ENCODE measurements around the gene FAM161B. TPM values are rescaled to one million over a fixed set of nuclear protein-coding genes. Genes with fewer than 3 reads are reported as not detected.
A peak's percentile ranks its signal among the peaks of the same experiment; 100 is the strongest.

Gene FAM161B
- total and polyA plus RNA-seq, 2 of the 13 experiments (the other 11 are each of a cell fraction or from before 2014, with no cell fraction given) = 1.6 to 2.0 TPM

- TF ChIP-seq, protein P1, sequence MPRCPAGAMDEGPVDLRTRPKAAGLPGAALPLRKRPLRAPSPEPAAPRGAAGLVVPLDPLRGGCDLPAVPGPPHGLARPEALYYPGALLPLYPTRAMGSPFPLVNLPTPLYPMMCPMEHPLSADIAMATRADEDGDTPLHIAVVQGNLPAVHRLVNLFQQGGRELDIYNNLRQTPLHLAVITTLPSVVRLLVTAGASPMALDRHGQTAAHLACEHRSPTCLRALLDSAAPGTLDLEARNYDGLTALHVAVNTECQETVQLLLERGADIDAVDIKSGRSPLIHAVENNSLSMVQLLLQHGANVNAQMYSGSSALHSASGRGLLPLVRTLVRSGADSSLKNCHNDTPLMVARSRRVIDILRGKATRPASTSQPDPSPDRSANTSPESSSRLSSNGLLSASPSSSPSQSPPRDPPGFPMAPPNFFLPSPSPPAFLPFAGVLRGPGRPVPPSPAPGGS (CRISPR knock-in tag; IDR thresholded peaks at IDR 0.05) = peak; percentile 93; the same call in 1 of the 2 replicates
- peak; percentile 78; the same call in 1 of the 2 replicates for TF ChIP-seq ZNF253 (CRISPR knock-in tag; IDR thresholded peaks at IDR 0.05; ENCODE audit: borderline replicate concordance)
- peak; percentile 13; the same call in 1 of the 2 replicates for TF ChIP-seq RAD21 (CRISPR knock-in tag; IDR thresholded peaks at IDR 0.05)
- TF ChIP-seq ZNF7 (CRISPR knock-in tag; IDR thresholded peaks at IDR 0.05) = no peak
- peak; percentile 57; the same call in 1 of the 2 replicates for TF ChIP-seq ZNF768 (CRISPR knock-in tag; IDR thresholded peaks at IDR 0.05)
- no peak for TF ChIP-seq ZNF354B (CRISPR knock-in tag; IDR thresholded peaks at IDR 0.05)
- TF ChIP-seq MNT (IDR thresholded peaks at IDR 0.05) = peak; percentile 37; the same call in 1 of the 2 replicates
- no peak for TF ChIP-seq SOX13 (IDR thresholded peaks at IDR 0.05)
- peak in 1 of 2 experiments; percentile 60; a peak in 2 of 4 replicates for TF ChIP-seq SOX13 (CRISPR knock-in tag; conservative IDR thresholded peaks at IDR 0.05 in 1 of 2, IDR thresholded peaks at IDR 0.05 in 1 of 2)
- TF ChIP-seq, protein P2, sequence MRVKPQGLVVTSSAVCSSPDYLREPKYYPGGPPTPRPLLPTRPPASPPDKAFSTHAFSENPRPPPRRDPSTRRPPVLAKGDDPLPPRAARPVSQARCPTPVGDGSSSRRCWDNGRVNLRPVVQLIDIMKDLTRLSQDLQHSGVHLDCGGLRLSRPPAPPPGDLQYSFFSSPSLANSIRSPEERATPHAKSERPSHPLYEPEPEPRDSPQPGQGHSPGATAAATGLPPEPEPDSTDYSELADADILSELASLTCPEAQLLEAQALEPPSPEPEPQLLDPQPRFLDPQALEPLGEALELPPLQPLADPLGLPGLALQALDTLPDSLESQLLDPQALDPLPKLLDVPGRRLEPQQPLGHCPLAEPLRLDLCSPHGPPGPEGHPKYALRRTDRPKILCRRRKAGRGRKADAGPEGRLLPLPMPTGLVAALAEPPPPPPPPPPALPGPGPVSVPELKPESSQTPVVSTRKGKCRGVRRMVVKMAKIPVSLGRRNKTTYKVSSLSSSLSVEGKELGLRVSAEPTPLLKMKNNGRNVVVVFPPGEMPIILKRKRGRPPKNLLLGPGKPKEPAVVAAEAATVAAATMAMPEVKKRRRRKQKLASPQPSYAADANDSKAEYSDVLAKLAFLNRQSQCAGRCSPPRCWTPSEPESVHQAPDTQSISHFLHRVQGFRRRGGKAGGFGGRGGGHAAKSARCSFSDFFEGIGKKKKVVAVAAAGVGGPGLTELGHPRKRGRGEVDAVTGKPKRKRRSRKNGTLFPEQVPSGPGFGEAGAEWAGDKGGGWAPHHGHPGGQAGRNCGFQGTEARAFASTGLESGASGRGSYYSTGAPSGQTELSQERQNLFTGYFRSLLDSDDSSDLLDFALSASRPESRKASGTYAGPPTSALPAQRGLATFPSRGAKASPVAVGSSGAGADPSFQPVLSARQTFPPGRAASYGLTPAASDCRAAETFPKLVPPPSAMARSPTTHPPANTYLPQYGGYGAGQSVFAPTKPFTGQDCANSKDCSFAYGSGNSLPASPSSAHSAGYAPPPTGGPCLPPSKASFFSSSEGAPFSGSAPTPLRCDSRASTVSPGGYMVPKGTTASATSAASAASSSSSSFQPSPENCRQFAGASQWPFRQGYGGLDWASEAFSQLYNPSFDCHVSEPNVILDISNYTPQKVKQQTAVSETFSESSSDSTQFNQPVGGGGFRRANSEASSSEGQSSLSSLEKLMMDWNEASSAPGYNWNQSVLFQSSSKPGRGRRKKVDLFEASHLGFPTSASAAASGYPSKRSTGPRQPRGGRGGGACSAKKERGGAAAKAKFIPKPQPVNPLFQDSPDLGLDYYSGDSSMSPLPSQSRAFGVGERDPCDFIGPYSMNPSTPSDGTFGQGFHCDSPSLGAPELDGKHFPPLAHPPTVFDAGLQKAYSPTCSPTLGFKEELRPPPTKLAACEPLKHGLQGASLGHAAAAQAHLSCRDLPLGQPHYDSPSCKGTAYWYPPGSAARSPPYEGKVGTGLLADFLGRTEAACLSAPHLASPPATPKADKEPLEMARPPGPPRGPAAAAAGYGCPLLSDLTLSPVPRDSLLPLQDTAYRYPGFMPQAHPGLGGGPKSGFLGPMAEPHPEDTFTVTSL (CRISPR knock-in tag; IDR thresholded peaks at IDR 0.05; ENCODE audit: borderline replicate concordance) = peak; percentile 51; the same call in 1 of the 2 replicates
- TF ChIP-seq, protein P3, sequence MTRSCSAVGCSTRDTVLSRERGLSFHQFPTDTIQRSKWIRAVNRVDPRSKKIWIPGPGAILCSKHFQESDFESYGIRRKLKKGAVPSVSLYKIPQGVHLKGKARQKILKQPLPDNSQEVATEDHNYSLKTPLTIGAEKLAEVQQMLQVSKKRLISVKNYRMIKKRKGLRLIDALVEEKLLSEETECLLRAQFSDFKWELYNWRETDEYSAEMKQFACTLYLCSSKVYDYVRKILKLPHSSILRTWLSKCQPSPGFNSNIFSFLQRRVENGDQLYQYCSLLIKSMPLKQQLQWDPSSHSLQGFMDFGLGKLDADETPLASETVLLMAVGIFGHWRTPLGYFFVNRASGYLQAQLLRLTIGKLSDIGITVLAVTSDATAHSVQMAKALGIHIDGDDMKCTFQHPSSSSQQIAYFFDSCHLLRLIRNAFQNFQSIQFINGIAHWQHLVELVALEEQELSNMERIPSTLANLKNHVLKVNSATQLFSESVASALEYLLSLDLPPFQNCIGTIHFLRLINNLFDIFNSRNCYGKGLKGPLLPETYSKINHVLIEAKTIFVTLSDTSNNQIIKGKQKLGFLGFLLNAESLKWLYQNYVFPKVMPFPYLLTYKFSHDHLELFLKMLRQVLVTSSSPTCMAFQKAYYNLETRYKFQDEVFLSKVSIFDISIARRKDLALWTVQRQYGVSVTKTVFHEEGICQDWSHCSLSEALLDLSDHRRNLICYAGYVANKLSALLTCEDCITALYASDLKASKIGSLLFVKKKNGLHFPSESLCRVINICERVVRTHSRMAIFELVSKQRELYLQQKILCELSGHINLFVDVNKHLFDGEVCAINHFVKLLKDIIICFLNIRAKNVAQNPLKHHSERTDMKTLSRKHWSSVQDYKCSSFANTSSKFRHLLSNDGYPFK (CRISPR knock-in tag; IDR thresholded peaks at IDR 0.05; ENCODE audit: borderline replicate concordance) = peak; percentile 82; the same call in 1 of the 2 replicates
- TF ChIP-seq REL (CRISPR knock-in tag; conservative IDR thresholded peaks at IDR 0.05) = 0 out of 2 replicates have a peak, but pooled peaks have one; percentile 63
- peak; percentile 57; the same call in 1 of the 2 replicates for TF ChIP-seq ZNF350 (CRISPR knock-in tag; IDR thresholded peaks at IDR 0.05; ENCODE audit: borderline replicate concordance, low read depth)
- TF ChIP-seq ZNF766 (CRISPR knock-in tag; IDR thresholded peaks at IDR 0.05; ENCODE audit: borderline replicate concordance) = 0 out of 2 replicates have a peak, but pooled peaks have one; percentile 55
- peak; percentile 73 for TF ChIP-seq ZNF777 (CRISPR knock-in tag; IDR thresholded peaks at IDR 0.05)
- peak; percentile 79 for TF ChIP-seq GATAD2A (CRISPR knock-in tag; IDR thresholded peaks at IDR 0.05)
- TF ChIP-seq POLR2AphosphoS5 (IDR thresholded peaks at IDR 0.05; ENCODE audit: low read depth, low read length) = peak; percentile 67
Observed at GRCh38 chr14:73886449-73887317, 63.2 kb downstream of the FAM161B start, which contains the start of gene ZNF410 (continued).

All from HepG2 (cell line).